SH-SY5Y (cell line): ENCODE measurements around the gene BICDL1.

ENCODE experiments used
- GATA2 ChIP-seq: IDR thresholded peaks from 2 replicates; pipeline ENCODE4 v1.6.1; 2011; ENCODE audit warnings: mild to moderate bottlenecking, low read depth, low read length
- GATA3 ChIP-seq: IDR thresholded peaks from 2 replicates; pipeline ENCODE4 v1.6.1; 2011; ENCODE audit warnings: low read depth, mild to moderate bottlenecking, low read length, moderate library complexity

- TF ChIP-seq GATA2 (no peak), GATA3 (no peak)
Measured at GRCh38 chr12:120081641-120082040, 92.6 kb downstream of the BICDL1 start.
